IMR-90 (cell line): Measurements from ENCODE around the gene TXNL4A. TPM values are rescaled to one million over a fixed set of nuclear protein-coding genes. Genes with fewer than 3 reads are reported as not detected.

ENCODE experiments used
- ATAC-seq: fragments of 200-7000 bp; cut with Tn5 transposase; 2 replicates; pipeline ENCODE4 v1.9.1; 2020; ENCODE audit warnings: low read depth, mild to moderate bottlenecking, moderate library complexity
- BruUV-seq: library from RNA; stranded (reverse); fragments of 400-500 nt; replicated peaks from 2 replicates; lab custom pipeline; 2021; lab: Mats Ljungman, UMichigan
- CTCF ChIA-PET: fragments of 300-600 bp; formaldehyde crosslinking; extraction: SDS; loops from one replicate; lab custom pipeline; 2021; ENCODE audit warnings: antibody characterized with exemption; lab: Yijun Ruan, JAX
- POLR2A ChIA-PET: fragments of 300-600 bp; sonication (Branson Sonifier 250); formaldehyde crosslinking; loops from one replicate; lab custom pipeline; 2022; ENCODE audit warnings: antibody characterized with exemption; ENCODE audit not compliant: unreplicated experiment; lab: Charles Lee
- DNase-seq: peaks from one replicate; pipeline ENCODE4 v3.0.0; 2013
- H2AFZ ChIP-seq: replicated peaks from 2 replicates; pipeline ENCODE3; 2013; ENCODE audit warnings: low read length, mild to moderate bottlenecking; ENCODE audit not compliant: poor library complexity
- H2AK5ac ChIP-seq: 2 replicates; pipeline ENCODE4 v1.6.1; 2013; ENCODE audit warnings: low read depth, low read length, inconsistent platforms
- H2AK9ac ChIP-seq: replicated peaks from 2 replicates; pipeline ENCODE3; 2013; ENCODE audit warnings: mild to moderate bottlenecking, low read depth, low read length, moderate library complexity; ENCODE audit not compliant: poor library complexity
- H2BK120ac ChIP-seq: 2 replicates; pipeline ENCODE4 v1.6.1; 2013; ENCODE audit warnings: low read depth, low read length, inconsistent platforms
- H2BK15ac ChIP-seq: 3 replicates; pipeline ENCODE4 v1.6.1; 2013; ENCODE audit warnings: low read depth, low read length, inconsistent platforms
- H2BK20ac ChIP-seq: 2 replicates; pipeline ENCODE4 v1.6.1; 2013; ENCODE audit warnings: low read depth, mild to moderate bottlenecking, inconsistent platforms, low read length, moderate library complexity
- H2BK5ac ChIP-seq: 2 replicates; pipeline ENCODE4 v1.6.1; 2013; ENCODE audit warnings: mild to moderate bottlenecking, low read depth, low read length, inconsistent platforms; ENCODE audit not compliant: poor library complexity, severe bottlenecking
- H3K14ac ChIP-seq: replicated peaks from 2 replicates; pipeline ENCODE4 v1.6.1; 2013; ENCODE audit warnings: low read depth, low read length, inconsistent platforms
- H3K18ac ChIP-seq: 2 replicates; pipeline ENCODE4 v1.6.1; 2013; ENCODE audit warnings: low read depth, low read length, control low read depth
- H3K23ac ChIP-seq: 2 replicates; pipeline ENCODE4 v1.6.1; 2013; ENCODE audit warnings: low read depth, low read length, inconsistent platforms
- H3K27ac ChIP-seq: 2 replicates; pipeline ENCODE4 v1.5.1; 2013; ENCODE audit warnings: mild to moderate bottlenecking, control low read depth, low read length; ENCODE audit not compliant: insufficient read depth
- H3K27me3 ChIP-seq: 2 replicates; pipeline ENCODE4 v1.6.1; 2013; ENCODE audit warnings: low read length; ENCODE audit not compliant: control insufficient read depth, insufficient read depth
- H3K36me3 ChIP-seq: 2 replicates; pipeline ENCODE4 v1.6.1; 2013; ENCODE audit warnings: low read length, mixed read lengths; ENCODE audit not compliant: control insufficient read depth, insufficient read depth
- H3K4ac ChIP-seq: 2 replicates; pipeline ENCODE4 v1.6.1; 2013; ENCODE audit warnings: low read depth, low read length, inconsistent platforms
- H3K4me1 ChIP-seq: 2 replicates; pipeline ENCODE4 v1.6.1; 2013; ENCODE audit warnings: low read length, mixed read lengths; ENCODE audit not compliant: control insufficient read depth, insufficient read depth
- H3K4me2 ChIP-seq: 2 replicates; pipeline ENCODE4 v1.6.1; 2013; ENCODE audit warnings: low read depth, mild to moderate bottlenecking, control low read depth, low read length, moderate library complexity
- H3K4me3 ChIP-seq: 2 replicates; pipeline ENCODE4 v1.5.1; 2013; ENCODE audit warnings: low read depth, mild to moderate bottlenecking, control low read depth, low read length, moderate library complexity; ENCODE audit not compliant: insufficient read depth
- H3K56ac ChIP-seq: 2 replicates; pipeline ENCODE4 v1.6.1; 2013; ENCODE audit warnings: low read length, inconsistent platforms; ENCODE audit not compliant: insufficient read depth; ENCODE audit errors: extremely low read depth
- H3K79me1 ChIP-seq, 2 experiments: 2 replicates each; pipeline ENCODE4 v1.6.1; 2013; ENCODE audit warnings: low read length in 2 of 2, inconsistent platforms in 1 of 2, low read depth in 1 of 2
- H3K9ac ChIP-seq: 2 replicates; pipeline ENCODE4 v1.6.1; 2013; ENCODE audit warnings: low read depth, low read length, control low read depth
- H3K9me1 ChIP-seq: 2 replicates; pipeline ENCODE4 v1.6.1; 2013; ENCODE audit warnings: low read length, inconsistent platforms; ENCODE audit not compliant: insufficient read depth
- H3K9me3 ChIP-seq: 2 replicates; pipeline ENCODE4 v1.6.1; 2013; ENCODE audit warnings: low read length; ENCODE audit not compliant: control insufficient read depth, insufficient read depth
- H4K20me1 ChIP-seq: 2 replicates; pipeline ENCODE4 v1.6.1; 2013; ENCODE audit warnings: low read length, inconsistent platforms; ENCODE audit not compliant: insufficient read depth
- H4K5ac ChIP-seq: 2 replicates; pipeline ENCODE4 v1.6.1; 2013; ENCODE audit warnings: mild to moderate bottlenecking, low read depth, low read length, control low read depth
- H4K8ac ChIP-seq, 2 experiments: 2 replicates each; pipeline ENCODE4 v1.6.1; 2013; ENCODE audit warnings: low read depth in 2 of 2, low read length in 2 of 2, control low read depth in 1 of 2, inconsistent platforms in 1 of 2
- H4K91ac ChIP-seq: 2 replicates; pipeline ENCODE4 v1.6.1; 2013; ENCODE audit warnings: low read depth, low read length, inconsistent platforms; ENCODE audit not compliant: insufficient read depth
- BHLHE40 ChIP-seq: fragments of 150-350 bp; IDR thresholded peaks from 2 replicates; pipeline ENCODE4 v1.6.1; 2016; ENCODE audit warnings: mild to moderate bottlenecking, low read depth, low read length
- CEBPB ChIP-seq: IDR thresholded peaks from 2 replicates; pipeline ENCODE4 v1.6.1; 2012; ENCODE audit warnings: low read depth, low read length, improper control_type of control experiment
- CHD1 ChIP-seq: IDR thresholded peaks from 2 replicates; pipeline ENCODE4 v1.6.1; 2012; ENCODE audit warnings: low read depth, low read length, improper control_type of control experiment
- CTCF ChIP-seq: conservative IDR thresholded peaks from 2 replicates; pipeline ENCODE4 v1.5.1; 2012; ENCODE audit warnings: mild to moderate bottlenecking, low read depth, low read length, improper control_type of control experiment
- ELK1 ChIP-seq: fragments of 150-350 bp; IDR thresholded peaks from 2 replicates; pipeline ENCODE4 v1.6.1; 2016; ENCODE audit warnings: low read depth, mild to moderate bottlenecking, low read length, moderate library complexity, borderline replicate concordance
- FOS ChIP-seq: fragments of 150-350 bp; IDR thresholded peaks from 2 replicates; pipeline ENCODE4 v1.6.1; 2016; ENCODE audit warnings: low read depth, low read length
- MAFK ChIP-seq: IDR thresholded peaks from 2 replicates; pipeline ENCODE4 v1.6.1; 2012; ENCODE audit warnings: low read depth, low read length, improper control_type of control experiment
- MAZ ChIP-seq: IDR thresholded peaks from 2 replicates; pipeline ENCODE4 v1.6.1; 2012; ENCODE audit warnings: low read depth, mild to moderate bottlenecking, low read length, improper control_type of control experiment, moderate library complexity, borderline replicate concordance
- MXI1 ChIP-seq: IDR thresholded peaks from 2 replicates; pipeline ENCODE4 v1.6.1; 2012; ENCODE audit warnings: low read depth, mild to moderate bottlenecking, low read length, moderate library complexity, borderline replicate concordance
- NFE2L2 ChIP-seq: fragments of 150-350 bp; IDR thresholded peaks from 2 replicates; pipeline ENCODE4 v1.6.1; 2016; ENCODE audit warnings: low read depth, mild to moderate bottlenecking, low read length
- POLR2A ChIP-seq: IDR thresholded peaks from 2 replicates; pipeline ENCODE4 v1.6.1; 2012; ENCODE audit warnings: mild to moderate bottlenecking, low read depth, low read length
- RAD21 ChIP-seq: IDR thresholded peaks from 2 replicates; pipeline ENCODE4 v1.6.1; 2012; ENCODE audit warnings: low read length, improper control_type of control experiment
- RCOR1 ChIP-seq: IDR thresholded peaks from 2 replicates; pipeline ENCODE4 v1.6.1; 2012; ENCODE audit warnings: mild to moderate bottlenecking, low read length, improper control_type of control experiment; ENCODE audit not compliant: insufficient replicate concordance
- RFX5 ChIP-seq: IDR thresholded peaks from 2 replicates; pipeline ENCODE4 v1.8.0; 2012; ENCODE audit warnings: low read depth, mild to moderate bottlenecking, low read length, moderate library complexity
- SMC3 ChIP-seq: fragments of 150-350 bp; IDR thresholded peaks from 2 replicates; pipeline ENCODE4 v1.6.1; 2016; ENCODE audit warnings: low read depth, mild to moderate bottlenecking, antibody characterized with exemption, low read length, moderate library complexity
- WGBS, 2 experiments: methylation state at CpG; one replicate each; pipeline versions ENCODE4 v1.1.5 to v1.1.7; 2013; ENCODE audit warnings: missing lambda C conversion rate in 2 of 2; ENCODE audit not compliant: insufficient read length in 1 of 2; ENCODE audit errors: extremely low coverage in 2 of 2; 5-methylcytosine and 5-hydroxymethylcytosine counted together
- dilution Hi-C: fragments of 300-500 bp; cut with HindIII; formaldehyde crosslinking; loops from one replicate; pipeline ENCODE4 v1.14.3; 2018; ENCODE audit warnings: low sequenced_read_pairs; ENCODE audit not compliant: unreplicated experiment
- in situ Hi-C: fragments of 300-500 bp; cut with MboI; formaldehyde crosslinking; loops from 3 replicates; pipeline ENCODE4 v1.14.3; 2019; ENCODE audit warnings: low sequenced_read_pairs, inconsistent platforms, mixed read lengths
- intact Hi-C: fragments of 100-400 bp; cut with micrococcal nuclease; formaldehyde crosslinking; loops from 2 replicates; pipeline ENCODE4 v1.10.0; 2022
- polyA plus RNA-seq, 3 experiments: library from polyadenylated mRNA; depleted of rRNA; stranded (reverse); fragments of >200 nt; gene quantifications; 2 replicates each; pipeline ENCODE4 v1.2.3, GENCODE V29; 2012; ENCODE audit warnings: low replicate concordance in 1 of 3
- total RNA-seq: library from RNA; depleted of rRNA; stranded (reverse); fragments of >200 nt; gene quantifications from 2 replicates; pipeline ENCODE4 v1.2.3, GENCODE V29; 2012
- TF ChIP-seq, protein P1 (sequence below): fragments of 150-350 bp; IDR thresholded peaks from 2 replicates; pipeline ENCODE4 v1.6.1; 2017; ENCODE audit warnings: mild to moderate bottlenecking, antibody characterized with exemption, low read length, low read depth

The TXNL4A gene
- total and polyA plus RNA-seq, 2 of the 4 experiments (the other 2 are of a cell fraction) = 38.7 to 103 TPM

DNA sequence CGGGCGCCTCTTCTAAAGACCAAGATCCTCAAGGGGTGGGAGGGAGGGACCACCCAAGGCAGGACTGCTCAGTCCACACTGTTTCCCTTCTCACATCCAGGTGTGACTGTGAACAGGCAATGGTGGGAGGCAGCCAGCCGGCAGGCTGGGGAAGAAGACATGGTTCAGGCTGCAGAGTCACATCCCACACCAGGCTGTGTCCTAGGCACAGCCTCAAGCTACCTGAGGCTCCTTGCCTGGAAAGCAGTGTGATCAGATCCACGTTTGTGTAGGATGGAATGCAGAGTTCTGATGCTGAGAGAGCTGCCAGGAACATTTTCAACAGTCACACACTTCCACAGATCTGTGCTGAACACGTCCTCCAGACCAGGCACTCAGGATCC, 53.3 kb downstream of the TXNL4A start:
- no peak for DNase-seq
- no peaks in the 10 kb centered on the region for H3K27me3 ChIP-seq
- no peak for TF ChIP-seq RFX5
- TF ChIP-seq CHD1 = no peak
- TF ChIP-seq MXI1 = no peak
- TF ChIP-seq BHLHE40 = no peak
- TF ChIP-seq FOS = no peak
- TF ChIP-seq SMC3 = no peak
- TF ChIP-seq MAFK = no peak
- no peak for TF ChIP-seq ELK1
- no peak for TF ChIP-seq RAD21
- no peak for TF ChIP-seq POLR2A
- no peak for TF ChIP-seq MAZ
- TF ChIP-seq CEBPB = no peak
- TF ChIP-seq CTCF = no peak
- TF ChIP-seq RCOR1 = no peak
- TF ChIP-seq, protein P1, sequence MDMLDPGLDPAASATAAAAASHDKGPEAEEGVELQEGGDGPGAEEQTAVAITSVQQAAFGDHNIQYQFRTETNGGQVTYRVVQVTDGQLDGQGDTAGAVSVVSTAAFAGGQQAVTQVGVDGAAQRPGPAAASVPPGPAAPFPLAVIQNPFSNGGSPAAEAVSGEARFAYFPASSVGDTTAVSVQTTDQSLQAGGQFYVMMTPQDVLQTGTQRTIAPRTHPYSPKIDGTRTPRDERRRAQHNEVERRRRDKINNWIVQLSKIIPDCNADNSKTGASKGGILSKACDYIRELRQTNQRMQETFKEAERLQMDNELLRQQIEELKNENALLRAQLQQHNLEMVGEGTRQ = no peak
- no peak for TF ChIP-seq NFE2L2
- no peak overlapping the region for H3K18ac ChIP-seq
- H2BK120ac ChIP-seq = no peak overlapping the region
- H2BK15ac ChIP-seq = no peak overlapping the region
- ChIA-PET POLR2A (no interaction called here), CTCF (no interaction called here)
- H3K9me3 ChIP-seq = peaks cover 13% of the 10 kb centered on the region
- H3K27ac ChIP-seq = no peak overlapping the region
- H3K9me1 ChIP-seq = peaks cover 6% of the 10 kb centered on the region
- H3K4me2 ChIP-seq = no peak overlapping the region
- no peak overlapping the region for H2BK20ac ChIP-seq
- in situ Hi-C loops = no loop called here
- H3K4ac ChIP-seq = no peak overlapping the region
- no peak overlapping the region for H4K8ac ChIP-seq
- no peaks in the 10 kb centered on the region for H3K4me1 ChIP-seq
- peaks cover 39% of the 10 kb centered on the region for H4K20me1 ChIP-seq
- no peak overlapping the region for H3K56ac ChIP-seq
- no peak overlapping the region for H3K4me3 ChIP-seq
- H2BK5ac ChIP-seq = no peak overlapping the region
- no peak overlapping the region for H3K14ac ChIP-seq
- ATAC-seq = no peak
- H2AFZ ChIP-seq = no peak overlapping the region
- no peak overlapping the region for H4K5ac ChIP-seq
- dilution Hi-C loops = no loop called here
- no peak overlapping the region for H2AK5ac ChIP-seq
- H3K79me1 ChIP-seq = peaks cover 27 to 58% of the 10 kb centered on the region in 2 experiments
- no TSS peak for BruUV-seq
- H2AK9ac ChIP-seq = no peak overlapping the region
- no peak overlapping the region for H3K9ac ChIP-seq
- no peak overlapping the region for H4K91ac ChIP-seq
- WGBS, 2 experiments = 100% methylated on average over 1 of the region's 5 CpGs; no CpG with 5 or more reads in 1 of the 2 experiments
- H3K36me3 ChIP-seq = peaks cover 33% of the 10 kb centered on the region
- intact Hi-C loops = no loop called here
- H3K23ac ChIP-seq = no peak overlapping the region
